Endothelial cell (in vitro differentiated cells): Measurements from ENCODE around the gene ERGIC1. TPM values are rescaled to one million over a fixed set of nuclear protein-coding genes. Genes with fewer than 3 reads are reported as not detected.

Experiments used
- DNase-seq: peaks from one replicate; pipeline ENCODE4 v3.0.0; 2021; ENCODE audit warnings: low spot score
- H3K27ac Mint-ChIP-seq: one replicate; pipeline ENCODE4 v1.8.0; 2021; ENCODE audit warnings: mixed read lengths, inconsistent platforms; ENCODE audit not compliant: unreplicated experiment
- H3K27me3 Mint-ChIP-seq: one replicate; pipeline ENCODE4 v1.8.0; 2021; ENCODE audit warnings: mild to moderate bottlenecking, moderate library complexity, mixed read lengths, inconsistent platforms; ENCODE audit not compliant: unreplicated experiment
- H3K36me3 Mint-ChIP-seq: one replicate; pipeline ENCODE4 v1.8.0; 2021; ENCODE audit warnings: mild to moderate bottlenecking, low read depth, mixed read lengths, inconsistent platforms; ENCODE audit not compliant: unreplicated experiment
- H3K4me1 Mint-ChIP-seq: one replicate; pipeline ENCODE4 v1.8.0; 2021; ENCODE audit warnings: mild to moderate bottlenecking, mixed read lengths, inconsistent platforms; ENCODE audit not compliant: unreplicated experiment
- H3K4me3 Mint-ChIP-seq: one replicate; pipeline ENCODE4 v1.8.0; 2021; ENCODE audit warnings: mild to moderate bottlenecking, mixed read lengths, inconsistent platforms; ENCODE audit not compliant: unreplicated experiment
- H3K9me3 Mint-ChIP-seq: one replicate; pipeline ENCODE4 v1.8.0; 2021; ENCODE audit warnings: mixed read lengths, inconsistent platforms; ENCODE audit not compliant: unreplicated experiment
- CTCF ChIP-seq: fragments of 200-600 bp; sonication (generic); IDR thresholded peaks from one replicate; pipeline ENCODE4 v1.5.0; 2021; ENCODE audit warnings: antibody characterized with exemption; ENCODE audit not compliant: unreplicated experiment
- total RNA-seq: library from RNA; stranded (reverse); fragmentation: NEBNext Ultra II Directional; extraction: Animal tissue kit (Norgen Biotek cat#: 25700); gene quantifications from one replicate; pipeline ENCODE4 v1.2.1, GENCODE V29; 2021; ENCODE audit not compliant: unreplicated experiment

Gene ERGIC1
- total RNA-seq, 1 donor from 2014 or later: 67.1 TPM

- no peak for DNase-seq
- H3K27ac Mint-ChIP-seq: no peak overlapping the region
- peaks cover 36% of the 10 kb centered on the region for H3K4me1 Mint-ChIP-seq
- H3K36me3 Mint-ChIP-seq: no peaks in the 10 kb centered on the region
- no peaks in the 10 kb centered on the region for H3K9me3 Mint-ChIP-seq
- peaks cover 3% of the 10 kb centered on the region for H3K27me3 Mint-ChIP-seq
- H3K4me3 Mint-ChIP-seq: no peak overlapping the region
- TF ChIP-seq CTCF: no peak
Observed at GRCh38 chr5:172868436-172868923, 34.4 kb downstream of the ERGIC1 start.

GRCh38 chr5:172868924-172869591 lies 35.0 kb downstream of the ERGIC1 start:
- peaks cover 42% of the 10 kb centered on the region for H3K4me1 Mint-ChIP-seq
- no peaks in the 10 kb centered on the region for H3K9me3 Mint-ChIP-seq
- no peak overlapping the region for H3K4me3 Mint-ChIP-seq
- DNase-seq: no peak
- H3K27me3 Mint-ChIP-seq: peaks cover 3% of the 10 kb centered on the region
- H3K36me3 Mint-ChIP-seq: no peaks in the 10 kb centered on the region
- TF ChIP-seq CTCF: no peak
- no peak overlapping the region for H3K27ac Mint-ChIP-seq

GRCh38 chr5:172869691-172870090 lies 35.6 kb downstream of the ERGIC1 start:
- Mint-ChIP-seq H3K36me3 (no peaks in the 10 kb centered on the region), H3K27me3 (peaks cover 3% of the 10 kb centered on the region), H3K9me3 (no peaks in the 10 kb centered on the region), H3K4me3 (no peak overlapping the region), H3K4me1 (peaks cover 44% of the 10 kb centered on the region), H3K27ac (no peak overlapping the region)
- DNase-seq: no peak
- TF ChIP-seq CTCF: no peak

GRCh38 chr5:172870291-172870714 lies 36.3 kb downstream of the ERGIC1 start:
- peaks cover 47% of the 10 kb centered on the region for H3K4me1 Mint-ChIP-seq

More at GRCh38 chr5:172870291-172870714, 36.3 kb downstream of the ERGIC1 start:
- Mint-ChIP-seq H3K27me3 (peaks cover 3% of the 10 kb centered on the region), H3K4me3 (no peak overlapping the region), H3K27ac (no peak overlapping the region), H3K9me3 (no peaks in the 10 kb centered on the region), H3K36me3 (no peaks in the 10 kb centered on the region)
- no peak for DNase-seq
- no peak for TF ChIP-seq CTCF
